GM21619 (cell line): ENCODE measurements around the gene AJAP1.

Experiments
- ATAC-seq: cut with Tn5 transposase; IDR thresholded peaks from one replicate; pipeline ENCODE4 v1.9.1; 2021; ENCODE audit not compliant: unreplicated experiment

The AJAP1 gene

DNA sequence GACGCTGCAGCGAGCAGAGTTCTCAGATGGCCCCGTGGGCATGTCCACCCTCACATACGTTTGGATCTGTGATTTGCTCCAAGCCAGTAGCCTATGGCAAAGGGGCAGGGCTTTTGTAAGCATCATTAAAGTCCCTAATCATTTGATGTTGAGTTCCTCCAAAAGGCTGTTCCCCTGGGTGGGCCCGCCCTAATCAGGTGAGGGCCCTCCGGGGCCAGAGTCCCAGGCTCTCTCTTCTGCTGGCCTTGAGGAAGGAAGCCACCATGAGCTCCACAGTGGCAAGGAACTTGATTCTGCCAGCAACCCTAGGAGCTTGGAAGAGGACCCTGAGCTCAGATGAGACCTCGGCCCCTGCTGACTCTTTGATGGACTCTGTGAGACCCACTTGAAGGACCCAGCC is 25.4 kb upstream of the AJAP1 start:
- no peak for ATAC-seq

DNA sequence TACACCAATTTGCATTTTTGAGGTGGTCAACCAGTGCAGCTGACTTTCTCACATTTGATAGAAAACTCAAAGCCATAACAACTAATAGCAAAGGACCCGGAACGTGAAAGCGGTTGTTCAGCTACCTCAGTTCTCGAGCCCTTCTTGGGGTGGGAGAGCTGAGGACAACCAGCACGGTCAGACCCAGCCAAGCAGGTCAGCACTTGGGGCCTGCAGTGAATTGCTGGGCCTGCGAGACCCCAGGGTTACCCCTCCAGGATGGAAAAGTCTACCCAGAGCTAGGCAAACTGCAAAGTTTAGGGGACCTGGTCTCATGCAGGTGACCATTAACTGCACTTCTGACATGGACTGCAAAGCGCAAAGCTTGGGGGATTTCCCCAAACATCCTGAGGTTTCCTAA is 23.8 kb upstream of the AJAP1 start:
- no peak for ATAC-seq

DNA sequence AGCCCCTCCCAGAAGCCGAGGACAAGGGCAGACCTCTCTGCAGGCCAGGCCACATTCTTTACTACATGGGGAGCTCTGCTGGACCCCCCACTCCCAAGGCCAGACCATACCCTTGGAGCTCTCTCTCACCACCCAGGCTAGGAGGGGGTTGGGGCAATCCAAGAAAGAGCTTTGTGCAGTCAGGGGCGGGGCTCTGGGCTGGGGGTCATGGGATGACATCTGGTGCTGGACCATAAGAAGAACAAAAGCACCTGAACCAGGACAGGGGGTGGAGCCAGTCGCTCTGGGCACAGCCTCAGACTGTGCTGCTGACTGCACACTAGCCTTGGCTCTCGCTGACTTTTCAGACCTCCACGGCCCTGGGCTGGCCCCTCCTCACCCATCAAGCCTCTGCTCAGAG is 23.1 kb upstream of the AJAP1 start:
- ATAC-seq = no peak

DNA sequence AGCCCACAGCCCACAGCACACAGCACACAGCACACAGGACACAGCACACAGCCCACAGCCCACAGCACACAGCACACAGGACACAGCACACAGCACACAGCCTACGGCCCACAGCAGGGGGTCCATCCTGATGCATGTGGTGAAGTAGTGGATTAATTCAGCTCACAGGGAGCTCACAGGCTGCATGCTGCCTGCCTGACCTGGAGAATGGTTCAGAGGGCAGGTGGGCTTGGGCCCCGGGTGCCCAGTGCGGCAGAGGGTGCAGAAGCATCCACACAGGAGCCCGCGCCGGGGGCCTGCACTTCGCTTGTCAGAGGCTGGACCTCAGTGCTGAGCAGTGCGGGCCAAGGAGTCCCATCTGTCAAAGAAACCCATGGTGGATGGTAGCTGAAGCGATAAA is 21.1 kb upstream of the AJAP1 start:
- ATAC-seq = no peak

DNA sequence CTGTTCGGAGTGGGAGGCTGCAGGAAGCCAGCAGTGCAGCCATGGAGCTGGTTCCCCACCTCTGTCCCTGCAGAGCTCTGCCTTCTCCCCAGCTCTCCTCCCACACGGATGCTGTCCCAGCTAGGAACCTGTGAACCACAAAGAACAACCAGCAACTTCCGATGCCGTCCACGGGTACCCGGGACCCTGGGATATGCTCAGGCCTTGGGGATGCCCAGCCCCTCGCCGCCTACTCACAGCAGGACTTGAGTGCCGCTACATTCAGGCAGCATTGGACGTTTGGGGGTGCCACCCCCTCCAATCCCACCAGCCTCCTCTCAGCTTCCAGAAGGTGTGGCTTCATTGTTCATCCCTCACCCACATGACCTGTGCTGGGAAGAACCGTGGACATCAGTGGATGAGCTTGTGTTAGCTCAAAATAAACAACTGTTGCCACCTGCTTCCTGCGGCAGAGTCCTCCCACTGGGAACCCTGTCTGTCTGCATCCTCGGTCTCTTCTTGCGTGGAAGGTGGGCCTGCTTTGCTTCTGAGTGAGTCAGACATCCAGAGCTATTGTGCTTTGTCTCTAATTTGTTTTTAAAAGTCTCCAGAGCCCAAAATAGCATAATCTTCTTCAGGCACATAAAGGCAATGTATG is 20.1 kb upstream of the AJAP1 start:
- ATAC-seq = no peak

DNA sequence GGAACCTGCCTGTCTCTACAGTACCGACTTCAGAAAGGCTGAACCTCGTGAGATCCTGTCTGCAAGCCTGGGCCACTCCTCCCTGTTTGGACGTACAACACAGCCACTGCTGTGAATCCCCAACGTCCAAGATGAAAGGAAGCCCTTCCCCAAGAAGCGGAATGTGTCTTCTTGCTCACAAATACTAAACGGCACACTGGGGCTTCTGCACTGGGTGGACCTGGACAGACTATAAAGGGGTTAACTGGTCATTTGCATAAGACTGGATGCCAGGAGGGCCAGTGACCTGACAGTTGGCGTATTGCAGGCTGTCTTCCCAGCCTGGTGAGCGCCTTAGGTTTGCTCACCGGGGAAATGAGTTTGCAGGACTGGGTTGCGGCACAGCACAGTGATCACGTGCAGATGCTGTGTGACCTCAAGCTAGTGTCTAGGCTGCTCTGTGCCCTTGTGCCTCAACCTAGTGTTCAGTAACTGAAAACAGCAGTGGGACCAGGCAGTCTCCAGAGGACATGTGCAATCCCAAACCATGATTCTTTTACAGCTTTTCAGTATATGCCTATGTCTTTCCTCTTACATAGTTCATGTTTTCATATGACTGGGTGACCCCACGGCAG is 19.5 kb upstream of the AJAP1 start:
- ATAC-seq = no peak

DNA sequence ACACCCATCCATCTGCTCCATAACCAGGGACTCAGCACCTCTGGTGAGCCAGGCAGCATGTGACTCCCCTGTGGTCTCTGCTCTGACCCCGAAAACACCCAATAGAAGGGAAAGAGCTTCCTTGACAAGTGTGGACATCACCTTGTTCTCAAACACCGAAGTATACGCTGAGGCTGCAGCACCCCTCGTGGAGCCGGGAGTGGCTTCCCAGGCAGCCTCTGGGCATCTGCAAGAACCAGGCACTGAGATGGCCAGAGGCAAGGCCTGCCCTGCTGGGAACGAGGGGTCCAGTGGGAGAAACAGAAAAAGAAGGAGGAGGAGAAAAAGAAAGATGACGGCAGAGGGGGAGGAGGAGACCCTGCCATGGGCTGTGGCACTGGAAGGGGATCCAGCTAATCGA is 18.2 kb upstream of the AJAP1 start:
- ATAC-seq = no peak

DNA sequence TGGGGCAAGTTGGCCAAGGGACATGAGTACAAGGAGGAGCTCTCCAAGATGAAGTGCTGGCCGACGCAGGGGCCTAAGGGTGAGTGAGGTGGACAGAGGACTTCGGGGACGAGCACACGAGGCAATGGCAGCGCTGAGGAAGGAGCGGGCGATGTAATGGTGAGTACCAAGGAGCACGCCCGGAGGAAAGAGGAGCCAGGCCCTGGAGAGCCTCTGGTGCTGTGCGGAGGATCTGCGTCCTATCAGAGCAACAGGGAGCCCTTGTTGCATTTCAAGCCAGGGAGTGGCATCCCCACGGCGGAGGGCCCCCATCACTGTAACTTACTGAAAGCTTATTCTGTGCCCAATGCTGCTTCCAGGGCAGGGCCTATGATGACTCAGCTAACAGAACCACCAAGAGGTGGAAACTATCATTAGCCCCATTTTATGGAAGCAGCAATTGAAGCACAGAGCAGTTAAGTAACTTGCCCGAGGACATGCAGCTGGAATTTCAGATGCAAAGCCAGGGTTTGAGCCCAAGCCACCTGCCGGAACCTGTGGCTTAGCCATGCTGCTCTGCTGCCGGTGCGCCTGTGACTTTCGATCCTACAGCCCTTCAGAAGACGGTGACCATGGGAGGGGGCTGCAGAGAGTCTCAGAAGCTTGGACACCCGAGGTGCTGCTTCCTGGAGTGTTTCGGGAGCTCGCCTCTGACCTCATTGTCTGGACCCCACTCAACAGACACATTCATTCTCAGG is 17.6 kb upstream of the AJAP1 start:
- ATAC-seq = no peak

DNA sequence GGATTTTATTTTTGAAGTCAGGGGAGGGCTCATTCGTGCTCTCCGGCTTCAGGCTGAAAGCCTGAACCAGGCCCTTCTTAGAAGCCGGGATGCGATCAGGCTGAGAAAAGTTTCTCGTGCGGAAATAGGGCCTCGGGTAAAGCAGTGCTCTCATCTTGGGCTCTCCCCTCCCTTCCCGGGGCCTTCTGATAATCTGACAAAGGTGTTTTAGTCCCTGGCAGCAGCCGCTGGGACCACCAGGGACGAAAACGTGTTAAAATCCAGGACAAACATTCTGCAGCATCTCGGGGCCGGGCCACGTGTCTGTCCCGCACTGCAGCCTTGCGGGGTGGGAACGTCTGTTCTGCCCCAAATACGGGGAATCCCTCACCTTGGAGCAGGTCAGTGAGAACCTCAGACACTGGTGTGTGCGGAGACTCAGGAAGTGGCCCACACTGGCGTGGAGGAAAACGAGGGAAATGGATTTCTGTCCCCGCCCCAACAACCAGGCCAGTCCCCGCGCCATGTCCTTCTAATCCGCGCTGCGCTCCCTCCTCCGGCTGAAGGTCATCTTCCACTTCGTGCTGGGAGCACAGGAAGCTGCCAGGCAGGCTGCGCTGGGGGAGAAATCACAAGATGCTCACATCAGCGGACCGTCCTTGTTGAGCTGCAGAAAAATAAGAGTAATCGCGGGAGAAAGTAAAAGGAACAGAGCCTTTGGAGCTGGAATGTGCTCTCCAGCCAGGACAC is 16.6 kb upstream of the AJAP1 start:
- no peak for ATAC-seq

DNA sequence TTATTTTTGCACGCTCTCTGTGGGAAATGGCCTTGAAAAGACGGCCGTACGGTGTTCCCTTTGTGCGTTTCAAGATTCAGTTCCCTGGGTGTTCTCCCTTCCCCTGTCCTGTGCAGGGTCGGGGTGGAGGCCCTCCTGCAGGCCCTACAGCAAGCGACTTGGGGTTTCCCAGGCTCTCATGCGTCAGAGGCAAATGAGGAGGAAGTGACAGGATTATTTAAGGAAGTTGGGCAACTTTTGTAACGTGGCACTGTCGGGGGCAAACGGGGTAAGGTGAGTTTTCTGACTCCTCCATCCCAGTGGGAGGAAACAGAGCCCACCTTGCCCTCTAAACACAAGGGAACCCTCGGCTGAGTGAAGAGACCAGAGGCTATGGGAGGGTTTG is 16.1 kb upstream of the AJAP1 start:
- no peak for ATAC-seq

DNA sequence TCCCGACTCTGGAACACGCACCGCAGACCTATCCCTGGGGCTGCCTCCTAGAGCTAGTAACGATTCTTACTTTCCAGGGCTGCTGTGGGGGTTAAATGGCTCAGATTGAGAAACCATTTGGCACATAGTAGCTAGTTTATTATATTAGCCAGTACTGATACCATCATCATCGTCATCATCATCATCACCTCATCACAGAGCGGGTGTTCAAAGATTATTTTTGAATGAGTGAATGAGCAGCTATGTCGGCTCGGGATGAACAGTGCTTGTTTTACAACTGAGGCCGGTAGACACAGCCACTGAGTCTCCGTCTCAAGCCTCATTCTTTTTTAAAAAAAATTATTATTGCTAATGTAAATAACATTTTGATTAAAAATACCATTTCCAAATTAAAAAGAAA is 13.5 kb upstream of the AJAP1 start:
- no peak for ATAC-seq

DNA sequence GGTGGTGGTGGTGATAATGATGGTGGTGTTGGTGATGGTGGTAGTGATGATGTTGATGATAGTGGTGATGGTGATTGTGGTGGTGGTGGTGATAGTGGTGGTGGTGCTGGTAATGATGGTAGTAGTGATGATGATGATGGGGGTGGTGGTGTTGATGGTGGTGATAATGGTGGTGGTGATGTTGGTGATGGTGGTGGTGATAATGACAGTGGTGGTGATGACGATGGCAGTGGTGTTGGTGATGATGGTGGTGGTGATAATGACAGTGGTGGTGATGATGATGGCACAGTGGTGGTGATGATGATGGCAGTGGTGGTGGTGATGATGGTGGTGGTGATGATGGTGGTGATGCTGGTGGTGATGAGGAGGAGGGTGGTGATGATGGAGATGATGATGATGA is 7.0 kb upstream of the AJAP1 start:
- no peak for ATAC-seq

DNA sequence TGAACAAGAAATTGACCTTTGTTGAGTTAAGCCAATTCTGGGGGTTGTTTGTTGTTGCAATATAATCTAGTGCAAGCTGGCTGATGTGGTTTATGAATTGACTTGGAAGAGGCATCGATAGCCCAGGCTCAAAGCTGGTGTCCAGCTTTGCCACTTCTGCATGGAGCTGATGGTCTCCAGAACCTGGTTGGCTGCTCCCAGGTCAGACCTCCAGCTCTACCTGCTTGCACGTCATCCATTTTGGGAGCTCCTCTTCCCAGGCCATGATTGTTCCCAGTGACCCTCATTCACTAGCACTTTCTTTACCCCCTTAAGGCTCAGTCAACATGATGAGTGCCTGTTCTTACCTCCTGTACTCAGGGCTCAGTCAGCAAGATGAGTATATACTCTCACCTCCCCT is 5.8 kb upstream of the AJAP1 start:
- ATAC-seq = no peak

DNA sequence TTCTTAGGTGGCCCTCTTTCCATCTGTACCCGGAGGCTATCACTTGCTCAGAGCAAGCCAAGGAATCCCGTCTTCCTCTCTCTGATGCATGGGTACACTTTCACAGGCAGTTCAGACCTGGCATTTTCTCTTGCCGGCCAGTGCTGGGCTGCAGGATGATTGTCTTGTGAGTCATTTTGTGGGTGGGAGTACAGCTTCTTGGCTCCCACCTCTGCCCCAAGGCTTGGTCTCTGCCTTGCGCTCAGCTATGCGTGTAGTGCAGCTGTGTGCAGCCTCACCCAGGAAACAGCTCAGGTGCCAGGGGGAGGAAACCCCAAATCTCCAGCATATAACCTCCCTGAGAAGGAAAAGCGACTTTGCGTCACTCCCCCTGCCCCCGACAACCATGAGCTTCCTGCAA is 3.9 kb upstream of the AJAP1 start:
- ATAC-seq = no peak

DNA sequence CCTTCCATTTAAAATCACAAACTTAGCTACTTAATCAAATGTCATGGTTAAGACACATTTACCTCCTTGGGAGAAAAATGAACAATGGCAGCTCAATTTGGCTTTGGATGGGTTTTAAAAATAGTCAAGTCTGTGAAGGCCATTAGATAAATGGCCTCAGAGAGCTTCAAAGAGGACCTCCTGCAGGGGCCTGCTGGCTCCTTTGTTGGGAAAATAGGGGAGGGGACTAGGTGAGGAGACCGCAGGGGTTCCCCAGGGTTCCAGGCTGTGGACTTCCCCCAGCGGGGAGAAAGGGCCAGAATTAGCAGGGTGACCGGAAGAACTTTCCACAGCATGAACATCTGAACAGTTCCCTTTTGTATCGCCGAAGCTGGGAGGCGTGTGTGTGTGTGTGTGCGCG is 3.4 kb upstream of the AJAP1 start:
- ATAC-seq = no peak

DNA sequence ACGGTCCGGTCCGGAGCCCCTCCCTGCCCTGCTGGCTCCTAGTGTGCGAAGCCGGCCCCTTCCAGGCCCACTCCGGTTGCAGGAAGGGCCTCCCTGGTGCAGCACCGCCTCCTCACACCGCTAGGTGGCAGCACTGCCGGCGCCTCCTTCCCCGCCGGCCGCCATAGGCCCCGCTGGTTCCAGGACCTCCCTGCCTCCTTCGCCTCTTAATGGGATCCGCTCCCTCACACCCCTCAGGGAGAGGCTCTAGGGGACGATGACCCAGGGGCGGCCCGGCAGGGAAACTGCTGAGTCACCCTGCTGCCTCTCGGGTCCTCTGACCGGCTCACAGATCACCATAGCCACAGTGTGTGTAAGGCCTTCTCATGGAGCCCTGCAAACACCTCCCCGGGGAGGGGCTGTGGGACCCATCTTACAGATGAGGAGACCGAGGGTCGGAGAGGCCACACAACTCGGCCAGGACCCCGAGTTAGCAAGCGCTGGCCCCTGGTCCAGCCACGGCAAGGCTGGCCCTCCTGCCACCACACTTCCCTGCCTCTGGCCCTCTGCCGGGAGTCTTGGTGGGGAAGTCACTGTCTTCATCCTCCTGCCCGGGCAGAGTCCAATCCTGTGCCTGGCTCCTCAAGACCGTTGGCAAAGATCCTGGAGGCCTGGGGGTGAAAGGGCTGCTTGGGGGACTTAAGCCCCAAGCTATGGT is 1.6 kb upstream of the AJAP1 start:
- peak; percentile 56 for ATAC-seq

DNA sequence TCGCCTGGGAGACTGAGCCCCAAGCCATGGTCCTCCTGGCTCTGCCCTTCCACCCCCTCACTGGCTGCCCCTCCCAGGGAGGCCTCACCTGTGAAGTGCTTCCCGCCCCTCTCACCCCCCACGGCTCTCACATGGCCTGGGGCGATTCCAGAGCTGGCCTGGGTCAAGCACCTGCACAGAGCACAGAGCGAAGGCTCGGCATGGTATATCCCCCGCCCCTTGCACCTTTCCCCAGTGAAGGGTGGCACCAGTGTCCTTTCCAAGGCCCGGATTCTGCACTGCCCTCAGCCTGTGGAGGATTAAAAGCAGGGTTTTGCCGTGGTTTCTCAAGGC is 1.1 kb upstream of the AJAP1 start:
- no peak for ATAC-seq

DNA sequence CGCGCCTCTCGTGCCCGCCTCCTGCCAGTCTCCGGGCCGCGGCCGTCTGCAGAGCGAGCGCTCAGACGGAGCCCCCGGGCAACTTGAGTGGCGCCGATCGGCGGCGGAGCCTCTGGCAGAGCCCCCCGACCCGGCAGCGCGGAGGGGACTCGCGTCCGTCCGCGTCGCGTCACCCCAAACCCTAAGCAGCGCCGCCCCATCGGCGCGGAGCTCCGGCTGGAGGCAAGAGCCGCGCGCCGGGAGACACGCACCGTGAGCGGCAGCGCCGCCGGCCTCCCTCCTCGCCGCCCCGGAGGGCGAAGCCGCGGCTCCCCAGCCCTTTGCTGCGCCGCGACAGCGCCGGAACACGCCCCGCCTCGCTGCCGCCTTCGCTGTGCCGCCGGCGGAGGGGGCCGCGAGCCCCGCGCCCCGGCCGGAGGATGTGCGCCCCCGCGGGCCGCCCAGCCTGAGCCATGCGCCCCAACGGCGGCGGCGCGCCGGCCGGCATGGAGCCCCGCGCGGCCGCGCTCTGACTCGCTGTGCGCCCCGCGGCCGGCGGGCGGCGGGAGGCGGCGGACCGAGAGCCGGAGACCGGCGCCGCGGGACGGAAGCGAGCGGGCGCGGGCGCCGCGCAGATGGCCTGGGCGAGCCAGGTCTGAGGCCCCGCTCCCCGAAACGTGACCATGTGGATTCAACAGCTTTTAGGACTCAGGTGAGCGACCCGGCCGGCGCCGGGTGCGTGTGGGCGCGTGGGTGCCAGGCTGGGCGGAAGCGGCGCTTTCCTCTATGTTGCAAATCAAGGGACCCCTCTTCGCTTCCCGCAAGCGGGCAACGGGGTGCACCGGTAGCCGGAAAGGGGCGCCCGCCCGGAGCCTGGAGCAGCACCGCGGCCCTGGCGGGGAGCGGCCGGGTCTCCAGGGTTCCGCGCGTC is 610 bp downstream of the AJAP1 start:
- no peak for ATAC-seq

DNA sequence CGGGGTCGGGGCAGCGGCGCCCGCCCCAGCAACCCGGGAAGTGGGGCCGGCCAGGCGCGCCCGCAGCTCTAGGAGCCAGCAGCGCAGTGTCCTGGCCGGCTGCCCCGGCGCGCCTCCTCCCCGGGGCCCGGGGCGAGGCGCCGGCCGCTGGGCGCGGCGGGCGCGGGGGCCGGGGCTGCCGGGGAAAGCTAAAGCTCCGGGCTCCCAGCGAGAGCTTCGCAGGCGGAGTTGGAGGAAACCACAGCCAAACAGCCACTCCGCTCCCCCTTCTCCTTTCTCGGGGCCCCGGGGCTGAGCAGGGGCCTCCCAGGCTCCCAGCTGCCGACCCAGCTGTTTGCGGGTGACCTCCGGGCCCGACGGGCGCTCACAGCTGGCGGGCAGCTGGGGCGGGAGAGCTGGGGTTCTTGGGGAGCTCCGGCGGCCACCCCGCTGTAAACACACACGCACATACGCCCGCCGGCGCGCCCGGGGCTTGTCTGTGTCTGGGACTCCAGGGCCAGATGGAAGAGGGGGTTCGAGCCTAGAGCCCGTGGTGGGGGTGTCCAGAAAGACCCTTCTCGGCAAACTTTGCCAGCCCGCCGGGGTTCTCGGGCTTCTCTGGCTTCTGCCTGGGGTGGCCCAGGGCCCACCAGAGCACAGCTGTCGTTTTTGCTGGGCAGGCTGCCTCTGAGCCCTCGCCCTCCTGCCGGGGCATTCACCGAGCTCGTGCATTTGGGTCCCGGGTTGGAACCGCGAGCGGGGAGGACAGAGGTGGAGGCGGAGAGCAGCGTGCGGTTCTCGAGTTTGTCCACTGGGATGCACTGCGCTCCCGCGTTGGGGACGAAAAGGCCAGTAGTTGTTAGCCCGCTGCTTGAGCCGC is 1.5 kb downstream of the AJAP1 start:
- ATAC-seq = no peak
